DOHH2 (cell line): ENCODE data around the gene GSTA1.

Experiments
- CTCF ChIP-seq: fragments of 200-600 bp; sonication (generic); IDR thresholded peaks from one replicate; pipeline ENCODE4 v1.5.1; 2014; ENCODE audit warnings: antibody characterized with exemption, mild to moderate bottlenecking, low read depth, low read length; ENCODE audit not compliant: poor library complexity, severe bottlenecking
- EZH2phosphoT487 ChIP-seq: fragments of 200-600 bp; sonication (generic); IDR thresholded peaks from 2 replicates; pipeline ENCODE4 v1.6.1; 2017; ENCODE audit warnings: borderline replicate concordance, mild to moderate bottlenecking, antibody characterized with exemption, low read length, moderate library complexity, mixed read lengths

GRCh38 chr6:52834481-52834880 is 30.9 kb upstream of the GSTA1 start:
- TF ChIP-seq CTCF = no peak
- no peak for TF ChIP-seq EZH2phosphoT487
